GF-D8 (cell line): Measurements from ENCODE around the gene SPTBN1.

Experiments used
- DNase-seq: peaks from one replicate; lab custom pipeline; 2025; lab: John Stamatoyannopoulos, UW

SPTBN1 gene

DNA sequence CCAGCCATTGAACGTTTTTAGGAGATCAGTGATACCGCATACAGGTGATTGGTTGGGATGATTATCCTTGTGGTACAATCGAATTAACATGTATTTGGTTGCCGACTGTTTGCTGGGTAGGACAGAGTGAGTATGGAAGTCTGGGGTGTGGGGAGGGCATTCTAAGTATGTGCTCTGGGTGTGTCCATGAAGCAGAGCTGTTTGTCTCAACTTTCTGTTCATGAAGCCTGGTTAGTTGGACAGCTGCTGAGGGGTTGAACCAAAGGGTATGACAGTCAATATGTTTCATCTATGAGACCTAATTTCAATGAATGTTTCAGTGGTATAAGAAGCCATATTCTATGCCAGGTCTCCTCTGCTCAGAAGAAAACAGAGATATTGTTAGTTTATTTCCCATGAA is 21.9 kb upstream of the SPTBN1 start:
- DNase-seq, result no peak

- DNase-seq, result no peak
Observed at GRCh38 chr2:54434711-54435110, 21.4 kb upstream of the SPTBN1 start.

GRCh38 chr2:54435325-54436226 is 20.6 kb upstream of the SPTBN1 start:
- no peak for DNase-seq

DNA sequence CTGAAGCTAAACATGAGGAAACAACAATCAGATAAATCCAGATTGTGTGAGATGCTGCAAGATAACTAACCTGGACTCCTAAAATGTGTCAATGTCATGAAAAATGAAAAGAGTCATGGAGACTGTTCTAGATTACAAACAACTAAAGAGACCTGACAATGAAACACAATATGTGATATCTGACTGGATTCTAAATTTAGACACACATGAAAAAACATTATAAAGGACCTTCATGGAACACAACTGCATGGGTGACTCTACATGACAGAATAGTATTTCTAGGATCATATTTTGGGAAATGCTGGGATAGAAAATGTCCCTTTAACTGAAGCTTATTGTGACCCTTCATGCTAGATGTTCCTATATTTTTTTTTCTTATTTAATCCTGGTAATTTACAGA is 18.5 kb upstream of the SPTBN1 start:
- no peak for DNase-seq

DNA sequence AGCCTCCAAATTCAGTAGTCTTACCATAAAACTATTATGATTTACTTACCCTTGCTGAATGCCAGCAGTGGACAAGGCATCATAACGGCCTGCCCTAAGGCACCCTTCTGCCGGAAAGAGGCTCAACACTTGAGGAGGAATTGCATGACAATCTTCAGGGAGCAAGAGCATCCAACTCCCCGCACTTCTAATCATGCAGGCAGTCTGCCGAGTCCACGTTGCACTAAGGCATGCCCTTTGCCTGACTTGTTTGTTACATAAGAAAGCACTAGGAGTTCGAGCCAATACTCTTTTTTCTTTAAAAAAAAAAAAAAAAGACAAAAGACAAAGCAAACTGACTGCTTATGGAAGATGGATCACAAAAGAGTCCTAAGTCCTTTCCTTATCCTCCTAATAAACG is 17.9 kb upstream of the SPTBN1 start:
- DNase-seq, result no peak

DNA sequence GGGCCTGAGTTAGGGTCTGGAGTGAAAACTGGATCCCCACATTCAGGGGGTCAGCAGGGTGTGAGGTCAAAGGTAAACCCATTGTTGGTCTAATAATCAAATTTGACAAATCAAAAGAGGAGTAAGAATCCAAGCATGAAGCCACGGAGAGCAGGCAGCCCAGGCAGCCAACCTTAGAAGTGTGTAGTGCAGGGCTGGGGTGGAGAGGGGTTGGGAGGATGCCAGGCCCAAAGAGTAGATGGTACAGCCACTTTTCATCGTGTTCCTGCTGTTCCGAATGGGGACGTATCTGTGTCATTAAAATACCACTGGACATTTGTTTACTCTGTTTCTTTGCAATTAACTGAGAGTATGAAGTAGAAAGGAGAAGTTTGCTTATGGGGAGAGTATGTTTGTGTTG is 16.5 kb upstream of the SPTBN1 start:
- DNase-seq, result no peak

DNA sequence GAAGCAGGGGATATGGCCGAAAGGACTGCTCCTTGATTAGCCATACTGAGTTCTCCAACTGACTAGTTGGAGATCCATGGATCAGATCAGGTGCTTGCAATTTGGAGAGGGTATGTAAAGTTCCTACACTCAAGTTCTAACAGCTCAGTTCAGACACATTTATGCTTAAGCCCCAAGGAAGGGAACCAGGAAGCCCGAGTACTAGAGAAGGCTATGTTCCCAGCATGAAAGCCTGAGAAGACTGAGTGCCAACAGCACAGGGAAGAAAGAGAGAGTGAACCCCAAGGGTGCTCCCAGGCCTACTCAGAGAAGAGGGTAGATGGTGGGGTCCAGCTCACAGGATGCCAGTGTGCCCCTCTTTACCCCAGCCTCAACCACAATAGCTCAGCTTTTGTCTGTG is 16.1 kb upstream of the SPTBN1 start:
- no peak for DNase-seq

- no peak for DNase-seq
Observed at GRCh38 chr2:54444503-54444902, 11.6 kb upstream of the SPTBN1 start.

- no peak for DNase-seq
Observed at GRCh38 chr2:54446122-54446521, 10.0 kb upstream of the SPTBN1 start.

GRCh38 chr2:54446625-54447024 is 9.5 kb upstream of the SPTBN1 start:
- no peak for DNase-seq

DNA sequence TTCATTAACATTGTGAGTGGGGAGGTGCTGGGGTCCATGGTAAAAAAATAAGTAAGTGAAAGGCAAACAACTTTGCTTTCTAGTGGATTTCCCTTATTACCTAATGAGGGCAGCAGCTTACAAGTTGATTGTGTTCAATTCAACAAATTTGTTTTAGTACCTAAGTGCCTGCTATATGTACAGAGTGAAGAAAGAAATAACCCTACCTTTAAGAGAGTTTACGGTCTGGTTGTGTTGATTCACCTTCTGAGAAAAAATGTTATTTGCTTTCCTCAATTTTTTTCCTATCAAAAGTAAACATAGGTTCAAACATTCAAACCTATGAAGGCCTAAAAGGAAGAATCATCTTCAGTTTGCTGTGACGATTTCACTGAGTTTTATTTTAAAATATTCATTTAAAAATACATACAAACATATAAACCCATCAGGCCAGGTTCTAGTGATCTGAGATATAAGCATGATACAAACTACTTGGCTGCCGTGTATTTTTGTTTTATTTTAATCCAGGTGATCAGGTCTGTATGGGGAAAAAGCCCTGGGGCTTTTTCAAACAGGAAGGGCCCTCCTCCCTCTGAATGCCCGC is 1.5 kb upstream of the SPTBN1 start:
- no peak for DNase-seq

GRCh38 chr2:54455131-54455562 is 980 bp upstream of the SPTBN1 start:
- no peak for DNase-seq

- DNase-seq, result no peak
Observed at GRCh38 chr2:54456362-54456611, 160 bp downstream of the SPTBN1 start.

- DNase-seq, result no peak
Observed at GRCh38 chr2:54456612-54457322, 640 bp downstream of the SPTBN1 start.

DNA sequence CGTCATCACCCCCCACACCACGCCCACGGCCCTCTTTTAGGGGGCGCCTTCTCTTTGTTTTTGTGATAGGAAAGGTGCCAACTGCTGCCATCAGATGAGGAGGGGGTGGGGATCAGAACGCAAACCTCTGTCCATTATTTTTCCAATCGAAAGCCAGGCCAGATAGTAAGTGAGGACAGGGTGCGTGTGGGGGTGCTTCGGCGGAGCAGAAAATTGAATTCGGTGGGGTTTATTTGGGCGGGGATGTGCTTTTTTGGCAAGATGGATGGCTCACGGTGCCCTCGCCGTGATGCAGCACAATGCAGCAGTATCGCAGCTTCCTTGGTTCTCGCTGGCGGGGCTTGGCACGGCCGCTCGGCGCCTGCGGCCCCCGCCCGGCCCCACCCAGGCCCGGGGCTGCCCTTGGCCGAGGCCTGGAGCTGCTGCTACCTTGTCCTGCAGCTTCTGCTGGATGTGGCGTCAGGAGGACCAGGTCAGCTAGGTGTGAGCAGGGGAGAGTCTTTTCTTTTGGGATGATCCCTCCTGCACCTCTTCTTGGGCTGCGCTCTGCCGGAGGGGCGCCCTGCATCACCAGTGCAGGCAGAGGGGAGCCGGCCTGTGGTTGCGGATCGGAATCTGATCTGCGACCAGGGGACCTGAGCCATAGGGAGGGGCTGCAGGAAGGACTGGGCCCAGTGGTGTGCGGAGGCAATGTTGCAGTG is 1.3 kb downstream of the SPTBN1 start:
- no peak for DNase-seq

GRCh38 chr2:54459037-54459441 is 2.9 kb downstream of the SPTBN1 start:
- peak; percentile 56 for DNase-seq

GRCh38 chr2:54461261-54461660 is 5.1 kb downstream of the SPTBN1 start:
- DNase-seq, result no peak

DNA sequence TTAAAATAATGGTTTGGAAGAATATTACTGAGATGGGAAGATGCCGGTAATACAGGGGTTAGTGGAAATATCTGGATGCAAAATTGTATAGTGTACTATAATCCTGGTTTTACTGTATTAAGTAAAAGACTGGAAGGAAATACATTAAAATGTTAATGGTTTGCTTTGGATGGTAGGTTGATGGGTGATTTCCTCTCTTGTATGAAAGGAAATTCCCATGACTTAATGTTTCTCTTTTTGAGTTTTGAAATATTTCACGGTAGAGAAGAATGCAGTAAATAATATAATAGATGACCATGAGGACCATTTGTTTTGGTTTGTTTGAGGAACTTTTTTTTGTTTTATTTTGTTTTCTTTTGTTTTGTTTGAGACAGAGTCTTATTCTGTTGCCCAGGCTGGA is 8.2 kb downstream of the SPTBN1 start:
- DNase-seq, result no peak

DNA sequence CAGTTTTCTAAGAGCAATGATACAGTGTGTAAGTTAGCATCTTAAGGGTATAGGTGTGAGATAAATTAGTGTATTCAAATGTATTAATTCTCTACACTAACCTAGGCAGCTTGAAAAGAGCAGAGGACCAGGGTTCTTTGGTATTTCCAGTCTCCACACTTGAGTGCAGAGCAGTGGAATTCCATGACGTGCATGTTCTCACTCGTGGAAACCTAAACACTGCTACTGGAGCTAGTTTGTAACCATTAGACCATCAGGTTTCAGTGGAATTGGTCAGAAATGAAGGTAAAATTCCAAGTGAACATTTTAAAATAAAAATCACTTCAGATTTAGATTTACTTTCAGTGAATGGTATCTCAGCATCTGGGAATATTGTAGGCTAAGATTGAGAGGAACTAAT is 9.0 kb downstream of the SPTBN1 start:
- DNase-seq, result no peak

DNA sequence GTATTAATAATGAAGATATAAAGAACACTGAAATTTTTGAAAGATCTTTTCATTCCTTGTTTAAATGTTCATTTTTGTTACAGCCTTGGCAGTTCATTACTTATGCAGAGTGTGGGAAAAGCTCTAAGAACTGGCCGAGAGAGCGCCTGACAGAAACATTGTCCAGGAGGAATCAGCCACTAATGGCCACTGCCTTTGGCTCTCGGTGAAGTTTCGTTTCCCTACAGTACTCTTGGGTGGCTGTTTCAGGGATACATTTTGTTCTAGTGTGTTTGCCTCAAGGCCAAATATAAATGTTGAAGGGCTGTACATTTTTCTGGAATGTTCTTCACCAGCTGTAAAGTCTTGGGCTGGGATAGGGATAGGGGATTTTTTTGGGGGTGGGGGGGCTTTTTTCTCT is 10.7 kb downstream of the SPTBN1 start:
- DNase-seq, result no peak

DNA sequence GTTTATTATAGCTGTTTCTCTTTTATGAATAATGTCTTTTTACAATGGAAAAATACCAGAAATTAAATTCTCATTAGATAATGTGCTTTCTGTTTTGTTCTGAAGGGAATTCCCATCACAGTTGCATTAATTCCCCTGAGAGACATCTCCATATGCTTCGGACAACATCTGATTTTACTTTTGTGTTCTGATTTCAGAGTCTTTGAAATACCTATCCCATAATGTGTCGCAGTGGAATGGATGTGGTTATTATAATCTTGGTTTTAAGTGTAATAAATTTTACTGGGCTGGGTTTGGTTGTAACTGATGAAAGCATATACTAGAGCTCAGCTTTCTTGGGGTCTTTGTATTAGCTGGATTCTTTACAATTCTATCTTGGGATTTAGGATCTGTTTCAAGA is 12.5 kb downstream of the SPTBN1 start:
- DNase-seq, result no peak

- DNase-seq, result no peak
Observed at GRCh38 chr2:54469484-54470053, 13.4 kb downstream of the SPTBN1 start.
